GM21619 (cell line): ENCODE results near the gene CMYA5.

ENCODE experiments used
- ATAC-seq: cut with Tn5 transposase; IDR thresholded peaks from one replicate; pipeline ENCODE4 v1.9.1; 2021; ENCODE audit not compliant: unreplicated experiment

The CMYA5 gene

DNA sequence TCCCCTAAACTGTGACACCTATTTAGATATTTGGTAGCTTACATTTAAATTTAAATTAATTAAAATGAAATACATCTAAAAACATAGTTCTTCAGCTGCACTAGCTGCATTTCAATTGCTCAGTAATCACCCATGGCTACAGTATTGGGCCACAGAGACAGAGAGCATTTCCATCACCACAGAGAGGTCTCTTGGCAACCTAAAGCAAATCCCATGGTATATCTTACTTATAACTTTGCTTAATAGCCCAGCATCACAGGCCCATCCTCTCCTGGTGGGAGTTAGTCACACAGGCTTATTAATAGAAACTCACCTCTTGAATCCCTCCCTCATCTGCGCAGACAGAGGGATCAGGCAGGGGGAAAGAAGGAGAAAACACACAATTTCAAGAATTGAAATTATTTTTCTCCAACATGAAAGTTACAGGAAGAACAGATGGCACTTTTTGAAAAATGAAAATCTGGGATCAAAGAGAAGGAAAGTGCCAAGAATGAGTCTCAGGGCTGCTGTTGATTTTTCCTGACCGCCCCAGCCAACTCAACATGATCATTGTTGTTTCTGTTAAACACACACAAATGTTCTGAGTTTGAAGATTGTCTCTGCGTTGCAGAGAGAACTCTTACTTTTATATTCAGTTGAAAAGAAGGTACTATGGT, 144.6 kb downstream of the CMYA5 start:
- ATAC-seq = no peak

DNA sequence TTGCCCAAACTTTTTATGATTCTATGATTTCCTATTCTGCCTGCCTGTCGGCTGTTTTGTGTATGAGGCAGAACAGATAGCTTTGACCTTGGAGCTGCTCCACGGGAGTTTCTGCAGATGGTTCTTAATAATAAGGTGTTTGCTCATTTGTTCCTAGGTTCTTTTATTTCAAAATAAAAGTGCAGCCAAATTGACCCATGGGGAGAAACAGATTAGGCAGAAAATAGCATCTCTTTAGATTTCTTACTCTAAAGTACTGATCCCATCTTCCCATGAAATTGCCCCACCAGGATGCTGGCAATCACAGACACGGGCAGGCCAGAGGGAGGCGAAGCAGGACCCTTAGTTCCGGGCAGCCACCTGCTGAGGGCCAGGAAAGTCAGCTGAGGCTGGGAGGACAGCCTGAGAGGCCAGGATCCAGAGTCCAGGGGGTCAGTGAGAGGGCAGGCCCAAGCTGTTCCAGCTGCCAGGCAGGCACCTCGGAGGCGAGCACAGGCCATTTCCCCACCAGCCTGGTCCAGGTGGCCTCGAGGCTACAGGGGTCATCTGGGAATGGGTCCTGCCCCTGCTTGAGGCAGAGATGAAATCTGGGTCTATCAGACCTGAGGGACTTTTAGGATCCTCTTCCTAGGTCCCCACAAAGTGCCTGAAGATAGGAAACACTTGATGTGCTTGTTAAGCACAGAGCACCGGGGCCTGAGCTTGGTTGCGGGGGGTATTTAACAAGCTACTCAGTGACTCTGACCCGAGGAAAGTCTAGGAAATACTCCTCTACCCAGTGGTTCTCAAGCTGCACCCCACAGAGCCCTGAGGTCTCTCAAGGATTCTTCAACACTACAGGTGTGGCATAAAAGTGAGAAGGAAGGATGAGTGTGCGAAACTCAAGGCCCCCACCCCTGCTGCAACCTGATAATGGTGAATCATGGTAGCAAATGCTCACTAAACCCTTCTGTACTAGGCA, 145.4 kb downstream of the CMYA5 start:
- ATAC-seq = no peak

DNA sequence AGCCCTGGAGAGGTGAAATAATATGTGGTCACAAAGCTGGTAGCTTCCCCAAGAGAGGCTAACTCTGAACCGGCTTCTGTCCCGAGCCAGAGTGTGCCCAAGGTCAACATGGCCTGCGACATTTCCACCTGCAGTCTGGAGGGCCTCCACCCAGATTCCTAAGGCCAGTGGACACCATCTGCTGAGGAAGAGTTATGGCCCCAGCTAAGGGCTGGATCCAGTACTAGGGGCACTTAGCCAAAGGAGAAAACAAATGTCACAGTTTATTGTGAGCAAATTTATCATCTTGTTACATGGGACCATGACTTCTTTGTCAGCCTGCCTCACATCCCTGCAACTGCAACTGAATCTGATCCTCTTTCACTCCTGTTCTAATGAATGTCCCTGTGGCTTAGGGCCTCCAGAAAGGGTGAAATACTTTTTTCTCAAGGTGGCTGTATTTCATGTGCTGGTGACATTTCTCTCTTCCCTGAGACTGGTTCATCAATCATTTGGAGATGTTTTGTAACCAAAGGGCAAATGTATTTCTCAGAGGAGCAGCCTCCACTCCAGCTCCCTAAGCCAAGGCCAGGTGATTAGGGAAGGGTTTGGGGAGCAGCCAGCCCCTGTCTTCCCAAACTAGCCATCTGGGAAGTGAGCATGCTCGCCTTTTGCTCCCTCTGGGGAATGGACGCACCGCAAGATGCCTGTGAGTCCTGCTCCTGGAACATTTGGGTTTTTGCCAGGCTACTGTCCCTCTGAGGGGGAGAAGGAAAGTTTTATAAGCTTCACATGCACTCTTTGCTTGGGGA, 148.3 kb downstream of the CMYA5 start:
- no peak for ATAC-seq

DNA sequence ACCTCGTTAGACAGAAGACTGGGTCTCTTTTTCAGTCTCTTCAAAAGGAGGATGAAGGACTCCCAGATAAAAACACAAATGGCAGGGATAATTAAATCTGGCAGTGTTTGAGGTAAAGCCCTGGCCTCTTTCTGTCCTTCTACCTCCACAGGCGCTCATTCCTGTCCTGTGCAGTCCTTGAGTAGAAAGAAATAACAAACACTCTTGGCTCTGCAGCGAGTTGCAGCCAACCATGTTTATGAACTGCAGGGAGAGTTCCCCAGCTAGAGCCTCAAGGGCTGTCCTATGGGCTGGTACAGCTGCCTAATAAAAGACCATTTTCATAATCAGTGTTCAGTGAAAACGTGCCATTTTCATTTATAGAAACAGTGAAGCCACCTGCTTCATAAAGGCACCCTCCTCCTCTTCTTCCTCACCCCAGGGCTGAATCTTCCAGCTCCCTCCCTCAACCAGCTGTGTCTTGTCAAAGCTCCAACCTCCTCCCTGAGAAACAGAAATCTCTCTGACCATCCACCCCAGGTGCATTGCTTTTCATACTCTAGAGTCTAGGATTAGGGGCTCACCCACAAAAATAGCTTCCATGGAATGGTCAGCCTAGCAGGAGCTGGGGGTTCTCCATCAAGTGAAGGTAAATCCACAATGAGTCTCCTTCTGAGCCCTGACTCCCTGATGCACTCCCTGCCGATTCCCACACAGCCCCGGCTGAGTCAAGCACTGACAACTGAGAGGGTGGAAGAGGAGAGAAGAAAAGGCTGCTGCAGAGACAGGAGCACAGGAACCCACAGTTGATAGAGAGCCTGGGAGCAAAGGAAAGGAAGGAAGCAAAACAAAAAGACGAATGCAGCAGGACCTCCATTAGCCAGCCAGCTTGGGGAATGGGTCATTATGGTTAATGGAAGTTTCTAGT, 150.7 kb downstream of the CMYA5 start:
- no peak for ATAC-seq

DNA sequence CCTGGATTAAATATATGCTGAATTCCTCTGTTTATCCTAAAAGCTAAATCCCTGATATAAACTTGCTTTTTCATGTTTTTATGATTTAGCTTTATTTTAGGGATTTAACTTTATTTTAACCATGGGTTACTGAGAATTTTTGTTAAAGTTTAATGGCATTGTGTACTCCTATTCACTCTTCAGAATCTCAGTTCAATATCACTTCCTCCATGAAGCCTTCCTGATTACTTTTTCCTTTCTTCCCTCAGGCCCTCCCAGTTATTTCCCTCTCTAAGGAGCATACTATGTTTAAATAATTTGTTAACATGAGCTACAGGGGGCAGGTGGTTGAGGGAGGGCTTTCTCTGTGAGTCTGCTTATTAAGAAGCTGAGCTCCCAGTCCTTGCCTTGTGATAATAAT, 151.5 kb downstream of the CMYA5 start:
- no peak for ATAC-seq

DNA sequence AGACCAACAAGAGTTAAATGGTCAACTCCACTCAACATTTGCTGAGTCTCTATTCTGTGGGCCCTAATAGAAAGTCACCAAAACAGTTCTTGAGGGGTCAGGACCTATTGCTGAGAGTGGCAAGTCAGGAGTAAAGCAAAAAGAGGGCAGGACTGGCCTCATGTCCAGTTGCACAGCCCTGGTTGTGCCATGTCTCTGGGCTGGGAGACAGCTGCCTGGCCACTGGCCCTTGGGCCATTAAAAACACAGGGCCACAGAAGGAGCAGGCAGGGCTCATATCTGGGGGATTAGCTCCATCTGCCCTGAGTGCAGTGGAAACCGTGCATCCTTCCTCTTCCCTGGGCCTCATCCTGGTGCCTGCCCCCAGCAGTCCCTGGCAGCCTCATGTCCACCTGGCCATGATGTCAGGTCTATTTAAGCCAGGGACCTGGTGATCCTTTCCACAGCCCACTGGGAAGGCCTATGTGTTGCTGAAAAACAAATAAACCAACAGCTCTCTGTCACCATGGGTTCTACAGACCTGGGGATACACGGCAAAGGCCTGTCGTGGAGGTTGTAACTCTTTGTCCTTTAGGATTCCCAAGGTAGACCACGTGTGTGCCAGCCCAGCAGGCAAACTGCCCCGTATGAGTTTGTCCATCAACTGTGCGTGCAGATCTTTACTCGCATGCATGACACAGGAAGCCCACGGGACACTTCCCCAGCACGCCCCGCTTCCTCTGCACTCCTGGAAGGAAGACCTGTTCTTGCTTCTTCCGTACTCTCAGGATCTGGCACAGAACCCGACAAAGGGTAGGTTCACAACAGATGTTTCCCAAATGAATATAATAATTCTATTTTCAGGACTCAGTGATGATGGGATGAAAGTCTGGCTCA, 152.6 kb downstream of the CMYA5 start:
- ATAC-seq = no peak

DNA sequence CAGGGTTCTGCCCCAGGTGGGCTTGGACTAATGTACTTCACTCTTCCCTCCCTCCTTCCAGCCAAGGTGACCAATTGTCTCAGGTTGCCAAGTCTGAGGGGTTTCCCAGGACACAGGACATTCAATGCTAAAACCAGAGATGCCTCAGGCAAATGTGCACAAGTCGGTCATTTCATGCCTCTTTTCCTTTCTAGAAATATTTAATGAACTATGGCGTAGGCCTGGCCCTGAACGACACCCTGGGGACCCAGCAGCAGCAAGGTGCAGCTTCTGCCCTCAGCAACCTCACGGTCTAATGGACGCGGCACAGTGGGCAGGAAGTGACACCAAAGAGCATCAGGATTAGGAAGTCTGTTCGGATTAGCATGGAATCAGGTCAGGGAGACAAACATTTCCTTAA, 153.4 kb downstream of the CMYA5 start:
- ATAC-seq = no peak

DNA sequence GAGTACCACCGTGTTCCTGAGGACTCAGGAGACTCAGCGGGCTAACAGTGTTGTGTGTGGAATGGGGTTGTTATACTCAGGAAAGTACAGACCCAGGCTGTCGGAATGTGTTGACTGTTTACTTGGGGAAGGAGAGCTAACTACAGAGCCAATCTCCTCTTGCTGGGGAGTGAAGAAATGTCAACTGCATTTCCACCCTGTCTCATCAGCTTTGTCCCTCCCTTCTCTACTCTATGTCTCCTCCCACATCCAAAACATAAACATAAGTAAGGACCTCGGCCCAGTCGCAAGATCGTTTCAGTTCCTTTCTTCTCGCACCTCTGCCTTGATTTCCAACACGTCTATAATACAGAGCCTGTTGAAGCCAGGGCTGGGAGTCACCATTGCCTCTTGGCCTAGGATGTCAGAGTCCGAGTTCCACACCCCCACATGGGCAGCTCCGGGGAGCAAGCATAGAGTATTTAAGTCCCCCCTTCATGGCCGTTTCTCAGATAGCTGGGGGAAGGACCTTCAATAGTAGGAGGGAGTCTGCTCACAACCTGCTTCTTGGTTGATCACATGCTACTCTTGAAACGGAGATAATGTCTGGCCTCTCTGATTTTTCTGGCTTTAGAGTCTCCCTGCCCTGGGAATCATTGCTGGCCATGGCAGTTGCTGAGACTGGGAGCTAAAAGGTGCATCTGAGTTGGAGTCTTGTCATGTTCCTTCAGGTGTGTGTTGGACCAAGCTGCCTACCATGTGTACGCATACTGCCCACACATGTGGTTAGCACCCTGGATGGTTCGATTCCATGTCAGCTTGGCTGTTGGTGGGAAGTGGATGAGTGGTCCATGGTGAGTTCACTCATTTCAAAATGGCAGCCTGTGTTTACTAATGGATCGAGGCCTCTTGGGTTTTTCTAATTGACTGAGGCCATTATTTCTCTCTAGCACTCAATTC, 154.1 kb downstream of the CMYA5 start:
- ATAC-seq = no peak

DNA sequence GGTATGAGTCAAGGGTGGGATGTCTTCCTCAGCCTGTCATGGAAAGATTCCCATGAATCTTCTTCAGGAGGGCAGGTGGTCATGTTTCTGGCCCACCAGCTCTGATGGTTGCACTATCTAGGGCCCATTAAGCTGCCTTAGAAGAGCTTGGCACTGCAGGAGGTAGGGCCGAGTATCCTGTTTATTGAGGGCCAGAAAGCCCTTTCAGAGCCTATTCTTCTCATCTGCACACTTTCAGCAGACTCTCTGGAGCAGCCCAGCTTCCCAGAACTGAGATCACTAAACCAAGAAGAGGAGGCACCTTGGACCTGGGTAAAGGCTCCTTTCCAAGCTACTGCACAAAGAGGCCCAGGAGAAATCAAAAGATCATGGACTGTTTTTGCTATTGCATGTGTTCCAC, 154.9 kb downstream of the CMYA5 start:
- ATAC-seq = no peak

DNA sequence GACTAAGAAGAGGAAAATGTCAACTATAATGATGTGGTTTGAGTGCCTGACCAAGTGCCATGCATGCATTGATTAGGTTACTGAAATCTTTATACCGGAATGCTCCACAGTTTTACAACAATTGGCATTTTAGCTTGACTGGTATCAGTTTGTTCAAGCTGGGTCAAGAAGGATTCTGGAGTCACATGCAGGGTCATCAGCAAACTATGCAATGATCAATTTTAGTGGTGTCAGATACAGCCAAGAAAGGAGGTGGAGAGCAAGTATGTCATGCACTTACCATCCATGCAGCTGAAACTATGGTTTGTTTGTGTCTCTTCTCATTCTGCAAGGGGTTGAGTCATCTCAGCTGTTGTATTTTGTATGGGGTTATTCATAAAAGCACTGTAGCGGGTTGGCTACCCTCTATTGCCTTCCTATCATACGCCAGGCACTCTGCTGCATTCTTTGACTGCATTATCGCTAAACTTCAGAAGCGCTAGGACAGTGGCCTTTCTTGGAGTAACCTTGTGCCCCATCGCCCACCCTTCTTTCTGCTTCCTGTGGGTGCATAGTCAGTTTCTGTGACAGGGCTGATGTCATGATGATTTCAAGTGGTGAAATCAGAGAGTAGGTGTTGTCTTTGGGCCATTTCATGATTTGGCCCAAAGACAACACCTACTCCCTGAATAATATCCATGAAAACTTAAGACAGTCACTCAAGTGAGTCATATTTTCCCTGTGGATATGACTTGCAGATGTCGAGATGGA, 156.0 kb downstream of the CMYA5 start:
- no peak for ATAC-seq

DNA sequence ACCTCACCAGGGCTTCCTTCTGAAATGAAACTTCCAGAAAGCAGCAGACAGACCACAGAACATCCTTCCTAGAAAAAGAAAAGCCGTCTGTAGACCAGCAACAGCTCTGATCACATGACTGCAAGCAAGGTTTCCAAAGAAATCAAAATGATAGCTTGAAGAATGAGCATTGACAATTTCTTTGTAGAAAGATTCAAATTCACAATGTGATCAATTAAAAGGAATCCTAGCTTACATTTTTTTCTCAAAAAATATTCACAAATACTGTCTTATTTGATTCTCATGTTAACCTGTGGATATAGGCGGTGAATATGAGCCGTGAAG, 156.5 kb downstream of the CMYA5 start:
- ATAC-seq = no peak

DNA sequence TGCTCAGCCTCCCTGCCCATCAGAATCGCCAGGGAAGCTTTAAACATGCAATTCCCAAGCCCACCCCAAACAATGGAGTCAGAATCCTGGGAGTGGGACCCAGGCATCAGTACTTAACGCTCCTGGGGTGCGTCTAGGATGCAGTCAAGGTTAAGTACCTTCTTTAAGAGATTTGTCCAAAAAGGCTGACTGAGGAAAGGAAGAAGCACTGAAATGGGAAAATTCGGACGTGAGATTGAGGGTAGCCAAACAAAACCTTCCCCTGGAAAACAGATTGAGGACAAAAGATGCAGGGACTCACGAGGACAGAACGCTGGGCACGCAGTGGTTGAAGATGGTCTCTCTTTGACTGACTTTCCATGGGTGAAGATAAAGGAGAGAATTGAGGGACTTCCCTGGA, 157.9 kb downstream of the CMYA5 start:
- ATAC-seq = no peak

DNA sequence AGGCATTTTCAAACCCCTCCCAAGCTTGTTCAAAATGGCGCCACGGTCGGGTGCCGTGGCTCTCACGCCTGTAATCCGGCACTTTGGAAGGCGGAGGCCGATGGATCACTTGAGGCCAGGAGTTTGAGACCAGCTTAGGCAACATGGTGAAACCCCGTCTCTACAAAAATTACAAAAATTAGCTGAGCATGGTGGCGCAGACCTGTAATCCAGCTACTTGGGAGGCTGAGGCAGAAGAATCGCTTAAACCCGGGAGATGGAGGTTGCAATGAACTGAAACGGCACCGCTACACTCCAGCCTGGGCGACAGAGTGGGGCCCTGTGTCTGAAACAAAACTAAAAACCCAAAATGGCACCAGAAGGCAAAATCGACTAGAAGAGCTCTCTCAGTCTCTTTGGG, 159.4 kb downstream of the CMYA5 start:
- ATAC-seq = no peak
